Mucosa of rectum (tissue), 2 donors: ENCODE results near the gene AGMO.

Experiments used
- H3K27ac ChIP-seq, 2 donors: one replicate each; pipeline ENCODE4 v1.7.0; 2013; ENCODE audit warnings: inconsistent platforms in 2 of 2, low read depth in 2 of 2, low read length in 2 of 2
- H3K27me3 ChIP-seq, 2 donors: one replicate each; pipeline ENCODE4 v1.7.0; 2013; ENCODE audit warnings: low read length in 2 of 2; ENCODE audit not compliant: control insufficient read depth in 2 of 2, insufficient read depth in 2 of 2
- H3K36me3 ChIP-seq, 2 donors: one replicate each; pipeline ENCODE4 v1.7.0; 2013; ENCODE audit warnings: low read length in 2 of 2; ENCODE audit not compliant: control insufficient read depth in 2 of 2, insufficient read depth in 2 of 2
- H3K4me1 ChIP-seq, 2 donors: one replicate each; pipeline ENCODE4 v1.7.0; 2013; ENCODE audit warnings: low read length in 2 of 2, mild to moderate bottlenecking in 1 of 2; ENCODE audit not compliant: control insufficient read depth in 2 of 2, insufficient read depth in 2 of 2
- H3K4me3 ChIP-seq, 2 donors: one replicate each; pipeline ENCODE4 v1.7.0; 2013; ENCODE audit warnings: low read length in 2 of 2
- H3K9ac ChIP-seq, 2 donors: one replicate each; pipeline ENCODE4 v1.7.0; 2013; ENCODE audit warnings: low read length in 2 of 2, low read depth in 1 of 2, mild to moderate bottlenecking in 1 of 2
- H3K9me3 ChIP-seq, 2 donors: one replicate each; pipeline ENCODE4 v1.7.0; 2013; ENCODE audit warnings: low read length in 2 of 2; ENCODE audit not compliant: control insufficient read depth in 2 of 2
- donor health status: healthy.
- donor health status: Normal muscosa, but diverticular disease.

Gene AGMO

DNA sequence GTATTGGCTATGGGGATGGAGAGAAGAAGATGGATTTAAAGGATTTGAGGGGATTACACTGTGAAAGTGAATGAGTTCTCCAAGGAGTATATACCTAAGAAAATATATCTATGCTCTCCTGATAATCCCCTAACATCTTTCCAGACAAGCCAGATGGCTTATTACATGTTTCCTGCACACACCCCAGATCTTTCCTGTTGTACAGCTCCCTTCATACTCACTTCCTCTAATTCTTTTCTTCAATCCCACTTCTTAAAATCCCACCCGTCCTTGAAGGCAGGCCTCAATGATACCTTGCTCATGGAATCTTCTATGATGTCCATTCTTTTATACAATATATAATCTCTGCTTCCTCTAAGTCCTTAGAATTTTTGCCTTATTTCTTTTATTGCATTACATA, 342.1 kb downstream of the AGMO start:
- H3K4me3 ChIP-seq = no peak overlapping the region
- no peaks in the 10 kb centered on the region for H3K4me1 ChIP-seq
- no peaks in the 10 kb centered on the region for H3K36me3 ChIP-seq
- no peaks in the 10 kb centered on the region for H3K9me3 ChIP-seq
- no peaks in the 10 kb centered on the region for H3K27me3 ChIP-seq
- H3K27ac ChIP-seq = no peak overlapping the region
- no peak overlapping the region for H3K9ac ChIP-seq

DNA sequence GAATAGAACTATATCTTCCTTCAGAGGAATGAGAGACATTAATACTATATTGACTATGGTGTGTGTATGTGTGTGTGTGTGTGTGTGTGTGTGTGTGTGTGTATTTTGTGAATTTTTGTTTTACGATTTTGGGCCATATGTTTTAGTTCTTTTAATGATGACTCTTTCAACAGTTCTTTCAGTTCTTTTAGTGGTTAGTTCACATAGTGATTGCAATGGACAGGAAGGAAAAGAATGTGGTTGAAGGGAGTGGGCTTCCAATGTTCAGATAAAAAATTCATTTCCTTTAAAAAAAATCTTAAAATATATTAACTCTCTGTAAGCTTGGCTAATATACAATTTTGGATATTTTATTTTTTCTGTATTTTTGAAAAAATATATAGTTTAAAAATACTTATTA, 343.6 kb downstream of the AGMO start:
- Histone ChIP-seq H3K9ac (no peak overlapping the region), H3K4me3 (no peak overlapping the region), H3K27me3 (no peaks in the 10 kb centered on the region), H3K27ac (no peak overlapping the region), H3K9me3 (no peaks in the 10 kb centered on the region), H3K4me1 (no peaks in the 10 kb centered on the region), H3K36me3 (no peaks in the 10 kb centered on the region)

- H3K9me3 ChIP-seq = no peaks in the 10 kb centered on the region
Measured at GRCh38 chr7:15215616-15216015, 346.2 kb downstream of the AGMO start.

DNA sequence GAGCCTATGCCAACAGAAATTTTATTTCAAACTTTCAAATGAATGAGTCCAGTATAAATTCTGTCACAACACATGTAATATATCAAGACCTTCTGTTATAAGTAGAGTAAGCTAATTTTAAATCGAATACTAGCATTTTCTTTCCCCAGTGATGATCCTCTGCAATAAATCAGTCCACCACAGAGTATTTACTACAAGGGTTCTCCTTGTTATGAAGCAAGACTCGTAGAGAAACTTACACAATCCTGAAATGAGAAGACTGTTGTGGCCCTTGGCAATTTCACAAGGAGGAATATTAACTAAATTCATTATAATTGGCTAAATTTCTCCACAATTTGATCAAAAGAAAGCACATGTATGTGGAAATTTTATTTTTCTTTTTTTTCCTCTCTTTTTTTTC, 346.8 kb downstream of the AGMO start:
- Histone ChIP-seq H3K36me3 (no peaks in the 10 kb centered on the region), H3K27me3 (no peaks in the 10 kb centered on the region)

More at GRCh38 chr7:15215616-15216015, 346.2 kb downstream of the AGMO start:
- H3K27ac ChIP-seq = no peak overlapping the region
- no peaks in the 10 kb centered on the region for H3K4me1 ChIP-seq
- H3K27me3 ChIP-seq = no peaks in the 10 kb centered on the region
- no peak overlapping the region for H3K9ac ChIP-seq
- H3K36me3 ChIP-seq = no peaks in the 10 kb centered on the region
- H3K4me3 ChIP-seq = no peak overlapping the region

GRCh38 chr7:15213093-15213492, 348.7 kb downstream of the AGMO start:
- Histone ChIP-seq H3K4me3 (no peak overlapping the region), H3K27me3 (no peaks in the 10 kb centered on the region), H3K36me3 (no peaks in the 10 kb centered on the region), H3K4me1 (no peaks in the 10 kb centered on the region), H3K27ac (no peak overlapping the region), H3K9ac (no peak overlapping the region), H3K9me3 (no peaks in the 10 kb centered on the region)

More for the DNA sequence above, 346.8 kb downstream of the AGMO start:
- no peaks in the 10 kb centered on the region for H3K4me1 ChIP-seq
- no peak overlapping the region for H3K9ac ChIP-seq
- H3K4me3 ChIP-seq = no peak overlapping the region
- H3K27ac ChIP-seq = no peak overlapping the region
- no peaks in the 10 kb centered on the region for H3K9me3 ChIP-seq

- Histone ChIP-seq H3K27me3 (no peaks in the 10 kb centered on the region), H3K9ac (no peak overlapping the region), H3K9me3 (no peaks in the 10 kb centered on the region), H3K4me1 (no peaks in the 10 kb centered on the region), H3K36me3 (no peaks in the 10 kb centered on the region), H3K4me3 (no peak overlapping the region), H3K27ac (no peak overlapping the region)
Measured at GRCh38 chr7:15209429-15209828, 352.4 kb downstream of the AGMO start.

DNA sequence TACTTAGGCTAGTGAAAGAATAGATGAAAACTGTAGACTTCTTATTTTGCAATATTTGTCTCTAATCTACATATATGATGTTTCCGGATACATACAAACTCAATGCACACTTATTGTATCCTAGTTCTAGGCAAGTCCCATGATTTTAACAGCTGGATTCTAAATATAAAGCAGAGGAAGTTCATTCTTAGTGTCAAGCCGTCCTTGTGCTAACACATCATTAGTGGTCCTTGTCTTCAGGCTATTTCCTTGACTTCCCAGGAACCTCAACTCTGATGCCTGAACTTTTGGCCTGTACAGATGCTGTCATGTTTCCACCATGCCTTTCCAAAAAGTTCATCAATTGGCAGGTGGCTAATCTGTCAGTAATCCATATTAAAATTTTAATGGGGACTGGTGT, 357.4 kb downstream of the AGMO start:
- Histone ChIP-seq H3K27me3 (no peaks in the 10 kb centered on the region), H3K4me3 (no peak overlapping the region), H3K27ac (no peak overlapping the region), H3K36me3 (no peaks in the 10 kb centered on the region), H3K4me1 (no peaks in the 10 kb centered on the region), H3K9ac (no peak overlapping the region), H3K9me3 (no peaks in the 10 kb centered on the region)

GRCh38 chr7:15199482-15199881, 362.3 kb downstream of the AGMO start:
- H3K9ac ChIP-seq = no peak overlapping the region

GRCh38 chr7:15197042-15197977, 364.5 kb downstream of the AGMO start:
- no peaks in the 10 kb centered on the region for H3K4me1 ChIP-seq
- no peak overlapping the region for H3K27ac ChIP-seq
- H3K9me3 ChIP-seq = no peaks in the 10 kb centered on the region
- H3K9ac ChIP-seq = no peak overlapping the region
- H3K27me3 ChIP-seq = no peaks in the 10 kb centered on the region
- H3K4me3 ChIP-seq = no peak overlapping the region
- no peaks in the 10 kb centered on the region for H3K36me3 ChIP-seq

More at GRCh38 chr7:15199482-15199881, 362.3 kb downstream of the AGMO start:
- no peaks in the 10 kb centered on the region for H3K27me3 ChIP-seq
- H3K36me3 ChIP-seq = no peaks in the 10 kb centered on the region
- H3K4me3 ChIP-seq = no peak overlapping the region
- H3K4me1 ChIP-seq = no peaks in the 10 kb centered on the region
- H3K27ac ChIP-seq = no peak overlapping the region
- H3K9me3 ChIP-seq = no peaks in the 10 kb centered on the region

DNA sequence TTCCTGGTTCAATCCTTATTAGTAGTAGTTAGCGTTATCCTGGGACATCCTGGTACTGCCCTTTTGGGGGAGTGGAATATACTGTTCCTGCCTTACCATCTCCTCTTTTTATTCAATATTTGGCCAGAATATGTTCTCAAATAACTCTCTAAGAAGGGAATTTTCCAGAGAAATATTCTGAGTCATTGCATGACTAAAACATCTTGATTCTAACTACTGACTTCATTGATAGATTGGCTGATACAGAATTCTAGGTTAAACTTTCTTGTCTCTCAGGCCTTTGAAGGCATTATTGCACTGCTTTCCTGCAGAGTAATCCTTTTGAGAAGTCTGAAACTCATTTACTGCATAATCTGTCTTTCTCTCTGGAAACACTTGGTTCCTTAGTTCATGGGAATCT, 383.8 kb downstream of the AGMO start:
- Histone ChIP-seq H3K4me3 (no peak overlapping the region), H3K27me3 (no peaks in the 10 kb centered on the region), H3K9me3 (no peaks in the 10 kb centered on the region), H3K27ac (no peak overlapping the region), H3K36me3 (no peaks in the 10 kb centered on the region), H3K9ac (no peak overlapping the region), H3K4me1 (no peaks in the 10 kb centered on the region)
